HepG2 (cell line): ENCODE results near the gene SPPL2B. TPM values are rescaled to one million over a fixed set of nuclear protein-coding genes. Genes with fewer than 3 reads are reported as not detected.
A peak's percentile ranks its signal among the peaks of the same experiment; 100 is the strongest.

ENCODE experiments used
- ARNT2 ChIP-seq: sonication (generic); formaldehyde crosslinking; IDR thresholded peaks from 2 replicates; pipeline ENCODE4 v1.8.0; 2022; ENCODE audit warnings: mild to moderate bottlenecking, low read depth, missing genetic modification reagents, moderate library complexity
- BORCS8-MEF2B ChIP-seq: sonication (generic); formaldehyde crosslinking; IDR thresholded peaks from 2 replicates; pipeline ENCODE4 v1.8.0; 2022; ENCODE audit warnings: mild to moderate bottlenecking, missing genetic modification reagents
- FOXC1 ChIP-seq: sonication (generic); formaldehyde crosslinking; IDR thresholded peaks from 2 replicates; pipeline ENCODE4 v1.8.0; 2022; ENCODE audit warnings: mild to moderate bottlenecking, missing genetic modification reagents, borderline replicate concordance
- HNRNPK ChIP-seq: fragments of 200-400 bp; formaldehyde crosslinking; IDR thresholded peaks from 2 replicates; pipeline ENCODE4 v1.6.1; 2018; ENCODE audit warnings: low read length, low read depth, moderate library complexity, mild to moderate bottlenecking; ENCODE audit not compliant: poor library complexity, severe bottlenecking
- KAT2B ChIP-seq: fragments of 150-350 bp; IDR thresholded peaks from 2 replicates; pipeline ENCODE4 v1.6.1; 2014; ENCODE audit warnings: low read depth, low read length, borderline replicate concordance
- KDM5B ChIP-seq: sonication (generic); formaldehyde crosslinking; IDR thresholded peaks from 2 replicates; pipeline ENCODE4 v1.4.0; 2020; ENCODE audit warnings: missing genetic modification reagents, mild to moderate bottlenecking, borderline replicate concordance
- KDM6A ChIP-seq: IDR thresholded peaks from 2 replicates; pipeline ENCODE4 v1.6.1; 2016; ENCODE audit warnings: low read depth
- REL ChIP-seq: sonication (generic); formaldehyde crosslinking; conservative IDR thresholded peaks from 2 replicates; pipeline ENCODE4 v1.8.0; 2022; ENCODE audit warnings: mild to moderate bottlenecking, missing genetic modification reagents, moderate library complexity
- SOX6 ChIP-seq, 2 experiments: fragments of 450-650 bp in 1 of 2; sonication (generic) in 1 of 2; formaldehyde crosslinking in 1 of 2; IDR thresholded peaks; 2 replicates each; pipeline versions ENCODE4 v1.4.0 to v1.6.1; 2017 to 2020; ENCODE audit warnings: antibody characterized with exemption in 1 of 2, mild to moderate bottlenecking in 1 of 2, missing genetic modification reagents in 1 of 2
- TBL1XR1 ChIP-seq: fragments of 150-350 bp; IDR thresholded peaks from 2 replicates; pipeline ENCODE4 v1.6.1; 2014; ENCODE audit warnings: borderline replicate concordance, low read length; ENCODE audit not compliant: partially characterized antibody
- TBX2 ChIP-seq: sonication (generic); formaldehyde crosslinking; IDR thresholded peaks from 2 replicates; pipeline ENCODE4 v1.5.0; 2020; ENCODE audit warnings: missing genetic modification reagents, mild to moderate bottlenecking, borderline replicate concordance
- U2AF1 ChIP-seq: fragments of 200-400 bp; formaldehyde crosslinking; optimal IDR thresholded peaks from 2 replicates; pipeline ENCODE3; 2017; ENCODE audit warnings: mild to moderate bottlenecking, low read depth, low read length
- ZKSCAN1 ChIP-seq: fragments of 150-350 bp; IDR thresholded peaks from 2 replicates; pipeline ENCODE4 v1.6.1; 2014; ENCODE audit warnings: low read length
- ZNF3 ChIP-seq: IDR thresholded peaks from 2 replicates; pipeline ENCODE4 v1.7.0; 2017; ENCODE audit warnings: inconsistent platforms
- ZNF567 ChIP-seq: sonication (generic); formaldehyde crosslinking; IDR thresholded peaks from 2 replicates; pipeline ENCODE4 v1.8.1; 2023; ENCODE audit warnings: mild to moderate bottlenecking, missing genetic modification reagents, borderline replicate concordance
- ZNF746 ChIP-seq: sonication (generic); formaldehyde crosslinking; IDR thresholded peaks from 2 replicates; pipeline ENCODE4 v1.8.0; 2022; ENCODE audit warnings: mild to moderate bottlenecking, missing genetic modification reagents
- ZSCAN21 ChIP-seq: sonication (generic); formaldehyde crosslinking; IDR thresholded peaks from 2 replicates; pipeline ENCODE4 v1.8.0; 2022; ENCODE audit warnings: mild to moderate bottlenecking, missing genetic modification reagents, moderate library complexity, borderline replicate concordance
- polyA plus RNA-seq, 8 experiments: library from polyadenylated mRNA; depleted of rRNA in 3 of 8; stranded (reverse) in 7 of 8; unstranded in 1 of 8; fragments of >200 nt; fragmentation: Illumina TruSeq in 4 of 8; extraction: Trizol in 4 of 8; gene quantifications; 2 replicates each; pipeline versions ENCODE4 v1.2.1 to v1.2.3, GENCODE V29; 2011 to 2016; ENCODE audit warnings: low read depth in 4 of 8, missing spikeins in 1 of 8, mixed read lengths in 1 of 8; ENCODE audit not compliant: insufficient read depth in 1 of 8
- total RNA-seq, 5 experiments: library from RNA; depleted of rRNA; stranded (reverse); fragments of >200 nt; fragmentation: Illumina TruSeq; extraction: Trizol; gene quantifications; 2 replicates each; pipeline ENCODE4 v1.2.3, GENCODE V29; 2016; ENCODE audit warnings: low read depth in 1 of 5
- TF ChIP-seq, protein P1 (sequence below): IDR thresholded peaks from 2 replicates; pipeline ENCODE4 v1.6.1; 2016; ENCODE audit warnings: low read depth
- TF ChIP-seq, protein P2 (sequence below): sonication (generic); formaldehyde crosslinking; IDR thresholded peaks from 2 replicates; pipeline ENCODE4 v1.5.1; 2020; ENCODE audit warnings: mild to moderate bottlenecking, missing genetic modification reagents
- TF ChIP-seq, protein P3 (sequence below): sonication (generic); formaldehyde crosslinking; IDR thresholded peaks from 2 replicates; pipeline ENCODE4 v1.4.0; 2020; ENCODE audit warnings: missing genetic modification reagents, borderline replicate concordance
- TF ChIP-seq, protein P4 (sequence below): sonication (generic); formaldehyde crosslinking; IDR thresholded peaks from 2 replicates; pipeline ENCODE4 v1.8.0; 2022; ENCODE audit warnings: mild to moderate bottlenecking, missing genetic modification reagents, moderate library complexity
- TF ChIP-seq, protein P5 (sequence below): IDR thresholded peaks from 2 replicates; pipeline ENCODE4 v1.6.1; 2016; ENCODE audit warnings: missing genetic modification reagents, missing compliant biosample characterization

SPPL2B gene
- total and polyA plus RNA-seq, 2 of the 13 experiments (the other 11 are each of a cell fraction or from before 2014, with no cell fraction given) = 14.9 to 15.2 TPM

DNA sequence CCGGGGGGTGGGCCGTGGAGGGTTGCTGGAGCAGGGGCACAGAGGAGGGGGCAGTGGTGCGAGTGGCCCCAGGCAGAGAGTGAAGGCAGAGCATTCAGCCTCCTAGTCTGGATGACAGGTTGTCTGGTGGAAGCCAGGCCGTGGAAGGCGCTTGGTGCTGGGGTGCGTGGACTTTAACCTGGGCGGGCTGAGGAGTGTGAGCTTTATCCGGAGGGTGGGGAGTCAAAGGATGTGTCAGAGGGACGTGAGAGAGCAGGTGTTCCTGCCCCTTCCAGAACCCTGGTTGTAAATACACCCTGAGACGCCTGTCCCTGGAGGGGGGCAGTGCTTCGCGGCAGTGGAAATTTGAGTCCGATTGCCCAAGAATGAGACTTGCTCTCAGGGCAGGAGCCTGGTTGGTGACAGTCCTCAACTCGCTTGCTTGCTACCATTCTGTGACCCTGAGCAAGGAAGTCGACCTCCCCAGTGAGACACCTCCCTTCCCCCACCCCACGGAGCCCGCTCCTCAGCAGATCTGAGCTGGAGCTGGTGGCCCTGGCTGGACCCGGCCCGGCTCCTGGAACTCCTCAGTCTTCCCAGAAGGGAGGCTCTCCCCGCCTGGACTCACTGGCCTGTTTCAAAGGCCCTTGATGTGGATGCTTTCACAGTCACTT, 2.3 kb downstream of the SPPL2B start (continued):
- TF ChIP-seq, protein P1, sequence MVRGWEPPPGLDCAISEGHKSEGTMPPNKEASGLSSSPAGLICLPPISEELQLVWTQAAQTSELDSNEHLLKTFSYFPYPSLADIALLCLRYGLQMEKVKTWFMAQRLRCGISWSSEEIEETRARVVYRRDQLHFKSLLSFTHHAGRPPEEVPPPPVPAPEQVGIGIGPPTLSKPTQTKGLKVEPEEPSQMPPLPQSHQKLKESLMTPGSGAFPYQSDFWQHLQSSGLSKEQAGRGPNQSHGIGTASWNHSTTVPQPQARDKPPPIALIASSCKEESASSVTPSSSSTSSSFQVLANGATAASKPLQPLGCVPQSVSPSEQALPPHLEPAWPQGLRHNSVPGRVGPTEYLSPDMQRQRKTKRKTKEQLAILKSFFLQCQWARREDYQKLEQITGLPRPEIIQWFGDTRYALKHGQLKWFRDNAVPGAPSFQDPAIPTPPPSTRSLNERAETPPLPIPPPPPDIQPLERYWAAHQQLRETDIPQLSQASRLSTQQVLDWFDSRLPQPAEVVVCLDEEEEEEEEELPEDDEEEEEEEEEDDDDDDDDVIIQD = no peak
- TF ChIP-seq, protein P2, sequence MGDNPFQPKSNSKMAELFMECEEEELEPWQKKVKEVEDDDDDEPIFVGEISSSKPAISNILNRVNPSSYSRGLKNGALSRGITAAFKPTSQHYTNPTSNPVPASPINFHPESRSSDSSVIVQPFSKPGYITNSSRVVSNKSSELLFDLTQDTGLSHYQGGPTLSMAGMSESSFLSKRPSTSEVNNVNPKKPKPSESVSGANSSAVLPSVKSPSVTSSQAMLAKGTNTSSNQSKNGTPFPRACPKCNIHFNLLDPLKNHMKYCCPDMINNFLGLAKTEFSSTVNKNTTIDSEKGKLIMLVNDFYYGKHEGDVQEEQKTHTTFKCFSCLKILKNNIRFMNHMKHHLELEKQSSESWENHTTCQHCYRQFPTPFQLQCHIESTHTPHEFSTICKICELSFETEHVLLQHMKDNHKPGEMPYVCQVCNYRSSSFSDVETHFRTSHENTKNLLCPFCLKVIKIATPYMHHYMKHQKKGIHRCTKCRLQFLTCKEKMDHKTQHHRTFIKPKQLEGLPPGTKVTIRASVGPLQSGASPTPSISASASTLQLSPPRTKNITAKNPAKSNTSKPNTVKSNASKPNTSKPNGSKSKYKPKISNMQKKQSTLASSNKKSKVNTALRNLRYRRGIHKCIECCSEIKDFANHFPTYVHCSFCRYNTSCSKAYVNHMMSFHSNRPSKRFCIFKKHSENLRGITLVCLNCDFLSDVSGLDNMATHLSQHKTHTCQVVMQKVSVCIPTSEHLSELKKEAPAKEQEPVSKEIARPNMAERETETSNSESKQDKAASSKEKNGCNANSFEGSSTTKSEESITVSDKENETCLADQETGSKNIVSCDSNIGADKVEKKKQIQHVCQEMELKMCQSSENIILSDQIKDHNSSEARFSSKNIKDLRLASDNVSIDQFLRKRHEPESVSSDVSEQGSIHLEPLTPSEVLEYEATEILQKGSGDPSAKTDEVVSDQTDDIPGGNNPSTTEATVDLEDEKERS (CRISPR knock-in tag) = no peak
- TF ChIP-seq ZKSCAN1 (no peak), ZNF746 (CRISPR knock-in tag) (peak; percentile 92), ZSCAN21 (CRISPR knock-in tag) (peak; percentile 64; the same call in 1 of the 2 replicates), TBL1XR1 (no peak), KDM5B (CRISPR knock-in tag) (no peak; the same call in 1 of the 2 replicates), ARNT2 (CRISPR knock-in tag) (no peak), SOX6 (IDR thresholded peaks at IDR 0.05) (no peak), SOX6 (CRISPR knock-in tag; IDR thresholded peaks at IDR 0.05) (peak; percentile 33; the same call in 1 of the 2 replicates), KAT2B (no peak), FOXC1 (CRISPR knock-in tag) (0 out of 2 replicates have a peak, but pooled peaks have one; percentile 52), ZNF567 (0 out of 2 replicates have a peak, but pooled peaks have one; percentile 22), U2AF1 (no peak), HNRNPK (no peak), REL (no peak), ZNF3 (CRISPR knock-in tag) (no peak), BORCS8-MEF2B (CRISPR knock-in tag) (no peak), KDM6A (CRISPR knock-in tag) (no peak), TBX2 (CRISPR knock-in tag) (peak; percentile 73)
- TF ChIP-seq, protein P3, sequence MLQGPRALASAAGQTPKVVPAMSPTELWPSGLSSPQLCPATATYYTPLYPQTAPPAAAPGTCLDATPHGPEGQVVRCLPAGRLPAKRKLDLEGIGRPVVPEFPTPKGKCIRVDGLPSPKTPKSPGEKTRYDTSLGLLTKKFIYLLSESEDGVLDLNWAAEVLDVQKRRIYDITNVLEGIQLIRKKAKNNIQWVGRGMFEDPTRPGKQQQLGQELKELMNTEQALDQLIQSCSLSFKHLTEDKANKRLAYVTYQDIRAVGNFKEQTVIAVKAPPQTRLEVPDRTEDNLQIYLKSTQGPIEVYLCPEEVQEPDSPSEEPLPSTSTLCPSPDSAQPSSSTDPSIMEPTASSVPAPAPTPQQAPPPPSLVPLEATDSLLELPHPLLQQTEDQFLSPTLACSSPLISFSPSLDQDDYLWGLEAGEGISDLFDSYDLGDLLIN (CRISPR knock-in tag) = no peak
- TF ChIP-seq, protein P4, sequence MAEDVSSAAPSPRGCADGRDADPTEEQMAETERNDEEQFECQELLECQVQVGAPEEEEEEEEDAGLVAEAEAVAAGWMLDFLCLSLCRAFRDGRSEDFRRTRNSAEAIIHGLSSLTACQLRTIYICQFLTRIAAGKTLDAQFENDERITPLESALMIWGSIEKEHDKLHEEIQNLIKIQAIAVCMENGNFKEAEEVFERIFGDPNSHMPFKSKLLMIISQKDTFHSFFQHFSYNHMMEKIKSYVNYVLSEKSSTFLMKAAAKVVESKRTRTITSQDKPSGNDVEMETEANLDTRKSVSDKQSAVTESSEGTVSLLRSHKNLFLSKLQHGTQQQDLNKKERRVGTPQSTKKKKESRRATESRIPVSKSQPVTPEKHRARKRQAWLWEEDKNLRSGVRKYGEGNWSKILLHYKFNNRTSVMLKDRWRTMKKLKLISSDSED (CRISPR knock-in tag) = no peak
- TF ChIP-seq, protein P5, sequence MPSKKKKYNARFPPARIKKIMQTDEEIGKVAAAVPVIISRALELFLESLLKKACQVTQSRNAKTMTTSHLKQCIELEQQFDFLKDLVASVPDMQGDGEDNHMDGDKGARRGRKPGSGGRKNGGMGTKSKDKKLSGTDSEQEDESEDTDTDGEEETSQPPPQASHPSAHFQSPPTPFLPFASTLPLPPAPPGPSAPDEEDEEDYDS (CRISPR knock-in tag) = peak; percentile 67
